Heart left ventricle (tissue), 16 donors: ENCODE measurements around the gene SLC2A10. TPM values are rescaled to one million over a fixed set of nuclear protein-coding genes. Genes with fewer than 3 reads are reported as not detected.

Experiments
- ATAC-seq, 4 donors: fragments of 200-7000 bp; cut with Tn5 transposase; one replicate each; pipeline ENCODE4 v1.9.1; 2020 to 2022; ENCODE audit warnings: moderate library complexity in 4 of 4, mild to moderate bottlenecking in 3 of 4, moderate number of reproducible peaks in 1 of 4
- DNase-seq, 5 donors: peaks; one replicate each; pipeline ENCODE4 v3.0.0-alpha.2; 2020
- H3K27ac ChIP-seq, 12 donors: fragments of 200-600 bp; sonication (generic) in 4 of 12; one replicate each; pipeline versions ENCODE4 v1.5.0 to v1.8.0; 2016 to 2022; ENCODE audit warnings: mild to moderate bottlenecking in 2 of 12
- H3K27me3 ChIP-seq, 9 donors: fragments of 200-600 bp; sonication (generic) in 2 of 9; one replicate each; pipeline versions ENCODE4 v1.5.1 to v1.8.0; 2016 to 2022; ENCODE audit warnings: mild to moderate bottlenecking in 3 of 9
- H3K36me3 ChIP-seq, 9 donors: fragments of 200-600 bp; sonication (generic) in 2 of 9; one replicate each; pipeline versions ENCODE4 v1.5.0 to v1.8.0; 2018 to 2022; ENCODE audit warnings: mild to moderate bottlenecking in 2 of 9
- H3K4me1 ChIP-seq, 12 donors: fragments of 200-600 bp; sonication (generic) in 4 of 12; one replicate each; pipeline versions ENCODE4 v1.5.0 to v1.8.0; 2016 to 2022; ENCODE audit warnings: mild to moderate bottlenecking in 3 of 12
- H3K4me3 ChIP-seq, 12 donors: fragments of 200-600 bp; sonication (generic) in 4 of 12; one replicate each; pipeline versions ENCODE4 v1.5.0 to v1.8.0; 2017 to 2022; ENCODE audit warnings: mild to moderate bottlenecking in 9 of 12, moderate library complexity in 4 of 12
- H3K9me3 ChIP-seq, 12 donors: fragments of 200-600 bp; sonication (generic) in 4 of 12; one replicate each; pipeline versions ENCODE4 v1.5.0 to v1.8.0; 2016 to 2022; ENCODE audit warnings: mild to moderate bottlenecking in 1 of 12
- CTCF ChIP-seq, 12 donors: fragments of 200-600 bp; sonication (generic) in 4 of 12; IDR thresholded peaks; one replicate each; pipeline versions ENCODE4 v1.5.0 to v1.8.0; 2018 to 2022; ENCODE audit warnings: antibody characterized with exemption in 12 of 12, mild to moderate bottlenecking in 5 of 12
- POLR2A ChIP-seq, 2 donors: fragments of 450-650 bp; IDR thresholded peaks; one replicate each; pipeline ENCODE4 v1.6.1; 2017; ENCODE audit warnings: antibody characterized with exemption in 2 of 2, mild to moderate bottlenecking in 2 of 2, moderate library complexity in 2 of 2
- WGBS, 4 donors: extraction: QIAGEN DNeasy Blood & Tissue Kit in 2 of 4; methylation state at CpG; one replicate each; pipeline versions ENCODE4 v1.1.5 to v1.1.7; 2013 to 2018; 5-methylcytosine and 5-hydroxymethylcytosine counted together
- intact Hi-C, 10 donors: fragments of 100-400 bp; cut with DNase I; formaldehyde crosslinking; loops; one replicate each; pipeline versions ENCODE4 v1.11.1 to v1.14.2; 2022
- polyA plus RNA-seq, 2 donors: library from polyadenylated mRNA; stranded (reverse); fragments of 200-250 nt; gene quantifications; one replicate each; pipeline ENCODE4 v1.2.3, GENCODE V29; 2013
- total RNA-seq, 9 donors: library from RNA; depleted of rRNA in 2 of 9; stranded (reverse); fragments of >200 nt in 2 of 9; fragmentation: NEBNext Ultra II Directional in 3 of 9; extraction: Animal tissue kit (Norgen Biotek cat#: 25700) in 3 of 9; gene quantifications; one replicate each; pipeline versions ENCODE4 v1.1.0 to v1.2.4, GENCODE V29; 2016 to 2023
- donor health status: ischemic (EF 13 %, LVEDD 7.1; RV severe dilation, severe dysfunction).
- donor health status: healthy with polysubstance abuse.
- donor health status: DM: no; HTN: yes; CAD: no.
- donor health status: DM: no; HTN: no; CAD: no.
- donor health status: ischemic (EF 25% LVEDD 6.9; RV normal size, moderate dysfunction).
- donor health status: ischemic (EF 25% LVEDD 5.7; RV mildly dilated, moderate dysfunction).
- donor health status: healthy.
- donor health status: DM: yes; HTN: yes; CAD: no.
- donor health status: ischemic (EF 35%, LVEDD 5.7; RV mildly dilated, moderate dysfunction).
- donor health status: nonischemic (EF 11% LVEDD 7.7; RV severe dilation, severe dysfunction).
- donor health status: DM: yes; HTN: yes; CAD: no.
- donor health status: PGD.
- donor health status: ischemic (EF 29% LVEDD 5.4; RV normal size, mild dysfunction).
- donor health status: nonischemic (EF 23%, LVEDD 6.1; RV moderate dilation, normal function).

SLC2A10 gene
- total and polyA plus RNA-seq, 11 donors: 1.4 to 6.3 (median 2.8) TPM

- peaks cover 0 to 7% (median 0%) of the 10 kb centered on the region in 9 donors for H3K36me3 ChIP-seq
- WGBS, 4 donors: 73 to 84% (median 77%) methylated on average over 4 of the region's 4 CpGs
These were observed 30.2 kb downstream of the SLC2A10 start for GRCh38 chr20:46739431-46740213.

GRCh38 chr20:46740214-46740609 is 30.8 kb downstream of the SLC2A10 start:
- H3K4me3 ChIP-seq: no peak overlapping the region
- peaks cover 0 to 2% (median 0%) of the 10 kb centered on the region in 9 donors for H3K36me3 ChIP-seq
- 88 to 93% (median 90%) methylated on average over 3 of the region's 3 CpGs for WGBS, 4 donors
- no peaks in the 10 kb centered on the region for H3K4me1 ChIP-seq
- peaks cover 0 to 17% (median 4%) of the 10 kb centered on the region in 9 donors for H3K27me3 ChIP-seq
- intact Hi-C loops: loop anchor here in 2 of 10 donors (10.0 kb wide), 2 partner anchors 885 to 1885 kb away; no protein-coding TSS in a partner anchor
- no peaks in the 10 kb centered on the region for H3K9me3 ChIP-seq
- DNase-seq (no peak), ATAC-seq (no peak)
- TF ChIP-seq POLR2A (IDR thresholded peaks at IDR 0.05) (no peak), CTCF (IDR thresholded peaks at IDR 0.05) (no peak)
- H3K27ac ChIP-seq: no peak overlapping the region

More at GRCh38 chr20:46739431-46740213, 30.2 kb downstream of the SLC2A10 start:
- Histone ChIP-seq H3K27ac (no peak overlapping the region), H3K4me3 (no peak overlapping the region), H3K27me3 (peaks cover 0 to 16% (median 4%) of the 10 kb centered on the region in 9 donors), H3K4me1 (no peaks in the 10 kb centered on the region), H3K9me3 (no peaks in the 10 kb centered on the region)
- intact Hi-C loops: loop anchor here in 2 of 10 donors (10.0 kb wide), 2 partner anchors 885 to 1885 kb away; no protein-coding TSS in a partner anchor
- no peak for TF ChIP-seq CTCF (IDR thresholded peaks at IDR 0.05)
- TF ChIP-seq POLR2A (IDR thresholded peaks at IDR 0.05): no peak
- DNase-seq (no peak), ATAC-seq (no peak)

DNA sequence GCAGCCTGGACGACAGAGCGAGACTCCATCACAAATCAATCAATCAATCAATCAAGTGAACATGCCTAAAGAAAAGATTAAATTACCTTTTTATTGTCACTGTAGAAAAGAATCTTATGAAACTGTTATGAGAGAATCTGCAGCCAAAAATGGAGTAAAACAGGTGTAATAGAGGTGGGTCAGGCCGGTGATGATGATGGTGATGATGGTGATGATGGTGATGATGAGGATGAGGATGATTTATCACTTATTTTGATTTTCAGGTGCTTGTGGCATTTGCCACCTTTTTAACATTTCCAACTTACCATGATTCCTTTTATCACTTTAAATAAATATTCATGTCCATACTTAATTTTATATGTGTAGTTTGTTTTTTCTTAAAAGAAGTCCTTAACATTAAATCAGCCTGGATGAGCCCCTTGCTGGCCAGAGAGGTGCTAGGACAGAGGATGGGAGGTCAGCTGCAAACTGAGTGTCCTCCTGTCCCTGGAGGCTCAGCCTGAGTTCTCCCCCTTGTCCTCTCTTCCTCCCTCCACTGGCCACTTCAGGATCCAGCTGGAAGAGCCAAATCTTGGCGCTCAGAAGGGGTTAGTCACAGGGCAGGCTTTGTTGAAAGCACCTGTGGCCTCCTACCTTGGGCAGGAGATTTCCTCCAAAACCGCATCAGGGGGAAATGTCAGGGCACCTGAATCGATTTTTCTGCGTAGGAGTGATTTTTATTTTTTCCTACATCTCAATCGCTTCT is 32.6 kb downstream of the SLC2A10 start:
- WGBS, 4 donors: 77 to 87% (median 82%) methylated on average over 8 of the region's 8 CpGs
- ATAC-seq (no peak), DNase-seq (no peak)
- no peak overlapping the region for H3K27ac ChIP-seq
- H3K4me1 ChIP-seq: no peaks in the 10 kb centered on the region
- TF ChIP-seq CTCF (IDR thresholded peaks at IDR 0.05) (no peak), POLR2A (IDR thresholded peaks at IDR 0.05) (no peak)
- no peak overlapping the region for H3K4me3 ChIP-seq
- H3K36me3 ChIP-seq: no peaks in the 10 kb centered on the region
- intact Hi-C loops: loop anchor here in 2 of 10 donors (10.0 kb wide), 2 partner anchors 883 to 1883 kb away; no protein-coding TSS in a partner anchor
- H3K27me3 ChIP-seq: peaks cover 0 to 35% (median 4%) of the 10 kb centered on the region in 9 donors
- H3K9me3 ChIP-seq: no peaks in the 10 kb centered on the region

DNA sequence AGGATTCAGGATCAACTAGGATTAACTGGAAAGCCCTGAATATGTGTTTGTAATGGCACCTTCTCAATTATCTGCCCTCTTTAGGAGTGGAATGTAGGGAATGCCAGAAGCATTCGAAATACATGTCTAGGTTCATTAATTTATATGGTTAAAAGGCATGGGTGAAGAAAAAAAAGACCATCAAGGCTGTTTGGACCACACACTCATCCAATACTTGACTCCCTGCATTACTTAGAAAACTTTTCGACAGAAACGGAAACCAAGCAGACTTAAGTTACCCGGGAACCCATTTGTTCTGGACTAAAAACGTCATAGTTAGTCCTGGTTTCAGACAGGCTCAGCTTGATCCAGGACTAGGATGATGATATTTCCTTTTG is 33.2 kb downstream of the SLC2A10 start:
- ATAC-seq (no peak), DNase-seq (no peak)
- Histone ChIP-seq H3K36me3 (no peaks in the 10 kb centered on the region), H3K27ac (no peak overlapping the region), H3K4me3 (no peak overlapping the region), H3K27me3 (peaks cover 0 to 35% (median 4%) of the 10 kb centered on the region in 9 donors), H3K4me1 (no peaks in the 10 kb centered on the region), H3K9me3 (no peaks in the 10 kb centered on the region)
- TF ChIP-seq POLR2A (IDR thresholded peaks at IDR 0.05) (no peak), CTCF (IDR thresholded peaks at IDR 0.05) (no peak)
- intact Hi-C loops: loop anchor here in 2 of 10 donors (10.0 kb wide), 2 partner anchors 882 to 1882 kb away; no protein-coding TSS in a partner anchor
- 68 to 81% (median 72%) methylated on average over 5 of the region's 5 CpGs for WGBS, 4 donors
